Sigmoid colon (tissue), 4 donors: ENCODE data around the gene LINGO4.

Experiments
- EP300 ChIP-seq, 4 donors: sonication (generic); formaldehyde crosslinking; IDR thresholded peaks; one replicate each; pipeline ENCODE4 v1.6.1; 2017; ENCODE audit warnings: antibody characterized with exemption in 4 of 4
- POLR2A ChIP-seq, 2 donors: fragments of 450-650 bp; IDR thresholded peaks; one replicate each; pipeline ENCODE4 v1.6.1; 2016; ENCODE audit warnings: antibody characterized with exemption in 2 of 2, mild to moderate bottlenecking in 2 of 2, moderate library complexity in 2 of 2
- POLR2AphosphoS5 ChIP-seq, 4 donors: sonication (generic); formaldehyde crosslinking; IDR thresholded peaks; one replicate each; pipeline ENCODE4 v1.6.1; 2017; ENCODE audit warnings: antibody characterized with exemption in 4 of 4
- TF ChIP-seq, protein P1 (sequence below), 4 experiments: fragments of 450-650 bp in 3 of 4; fragments of 200-600 bp in 1 of 4; IDR thresholded peaks; one replicate each; pipeline ENCODE4 v1.5.1; 2016 to 2019; ENCODE audit warnings: antibody characterized with exemption in 4 of 4, mild to moderate bottlenecking in 3 of 4, moderate library complexity in 2 of 4

DNA sequence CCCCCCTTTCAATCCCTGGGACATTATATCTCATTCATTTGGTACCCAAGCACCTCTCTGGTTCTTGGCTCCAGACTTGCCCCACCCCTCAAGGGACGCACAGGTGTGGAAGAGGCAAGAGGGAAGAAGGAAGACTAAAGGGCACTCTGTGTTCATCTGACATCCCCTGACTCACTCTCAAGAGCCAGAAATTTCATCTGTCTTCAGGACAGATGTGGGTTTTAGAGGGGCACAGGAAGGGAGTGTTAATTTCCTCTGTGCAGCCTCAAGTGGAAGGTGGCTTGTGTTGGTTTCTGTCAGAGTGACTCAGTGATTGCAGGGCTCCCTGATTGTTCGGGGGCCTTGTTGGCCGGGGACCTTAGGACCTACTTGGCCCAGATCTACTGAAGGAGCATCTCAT, 32.0 kb upstream of the LINGO4 start:
- TF ChIP-seq, protein P1, sequence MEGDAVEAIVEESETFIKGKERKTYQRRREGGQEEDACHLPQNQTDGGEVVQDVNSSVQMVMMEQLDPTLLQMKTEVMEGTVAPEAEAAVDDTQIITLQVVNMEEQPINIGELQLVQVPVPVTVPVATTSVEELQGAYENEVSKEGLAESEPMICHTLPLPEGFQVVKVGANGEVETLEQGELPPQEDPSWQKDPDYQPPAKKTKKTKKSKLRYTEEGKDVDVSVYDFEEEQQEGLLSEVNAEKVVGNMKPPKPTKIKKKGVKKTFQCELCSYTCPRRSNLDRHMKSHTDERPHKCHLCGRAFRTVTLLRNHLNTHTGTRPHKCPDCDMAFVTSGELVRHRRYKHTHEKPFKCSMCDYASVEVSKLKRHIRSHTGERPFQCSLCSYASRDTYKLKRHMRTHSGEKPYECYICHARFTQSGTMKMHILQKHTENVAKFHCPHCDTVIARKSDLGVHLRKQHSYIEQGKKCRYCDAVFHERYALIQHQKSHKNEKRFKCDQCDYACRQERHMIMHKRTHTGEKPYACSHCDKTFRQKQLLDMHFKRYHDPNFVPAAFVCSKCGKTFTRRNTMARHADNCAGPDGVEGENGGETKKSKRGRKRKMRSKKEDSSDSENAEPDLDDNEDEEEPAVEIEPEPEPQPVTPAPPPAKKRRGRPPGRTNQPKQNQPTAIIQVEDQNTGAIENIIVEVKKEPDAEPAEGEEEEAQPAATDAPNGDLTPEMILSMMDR (IDR thresholded peaks at IDR 0.05), result no peak
- TF ChIP-seq POLR2AphosphoS5 (IDR thresholded peaks at IDR 0.05), result no peak
- TF ChIP-seq POLR2A (IDR thresholded peaks at IDR 0.05), result no peak
- TF ChIP-seq EP300 (IDR thresholded peaks at IDR 0.05), result no peak
